OCI-LY3 (cell line): Measurements from ENCODE around the gene ZBTB32.

ENCODE experiments used
- CTCF ChIP-seq: fragments of 200-600, 300-600 bp; sonication (generic); IDR thresholded peaks from 2 replicates; pipeline ENCODE4 v1.5.1; 2014; ENCODE audit warnings: antibody characterized with exemption, low read length, low read depth
- EZH2phosphoT487 ChIP-seq: fragments of 200-600 bp; shearing (Covaris generic); IDR thresholded peaks from 2 replicates; pipeline ENCODE4 v1.6.1; 2018; ENCODE audit warnings: antibody characterized with exemption, mixed run types, low read depth

GRCh38 chr19:35708391-35708790 lies 4.0 kb downstream of the ZBTB32 start:
- TF ChIP-seq CTCF (no peak), EZH2phosphoT487 (no peak)
